Measurements from ENCODE around the gene RBM24.
"Not testable (repeated sequence)": the region's sequence is repeated elsewhere in the genome, so short reads cannot be mapped to it uniquely, and the experiment has no call there.

Gene RBM24

GRCh38 chr6:17291778-17292177, 10.6 kb downstream of the RBM24 start:
- DNase-seq (ENCODE audit: low read depth) = no peak

- no peak for DNase-seq (ENCODE audit: low read depth)
These were observed 11.5 kb downstream of the RBM24 start for GRCh38 chr6:17292600-17293133.

GRCh38 chr6:17293395-17293794, 12.2 kb downstream of the RBM24 start:
- DNase-seq (ENCODE audit: low read depth) = no peak

- no peak for DNase-seq (ENCODE audit: low read depth)
These were observed 16.3 kb downstream of the RBM24 start for GRCh38 chr6:17297271-17298080.

GRCh38 chr6:17298257-17298656, 17.1 kb downstream of the RBM24 start:
- no peak for DNase-seq (ENCODE audit: low read depth)

GRCh38 chr6:17299222-17299621, 18.1 kb downstream of the RBM24 start:
- no peak for DNase-seq (ENCODE audit: low read depth)

GRCh38 chr6:17299750-17300149, 18.6 kb downstream of the RBM24 start:
- DNase-seq (ENCODE audit: low read depth) = no peak

GRCh38 chr6:17300637-17301036, 19.5 kb downstream of the RBM24 start:
- no peak for DNase-seq (ENCODE audit: low read depth)

GRCh38 chr6:17303444-17303843, 22.3 kb downstream of the RBM24 start:
- no peak for DNase-seq (ENCODE audit: low read depth)

- no peak for DNase-seq (ENCODE audit: low read depth)
These were observed 24.2 kb downstream of the RBM24 start for GRCh38 chr6:17305219-17306001.

- DNase-seq (ENCODE audit: low read depth) = no peak
These were observed 30.6 kb downstream of the RBM24 start for GRCh38 chr6:17311595-17312311.

- not testable (repeated sequence) for DNase-seq (ENCODE audit: low read depth)
These were observed 32.1 kb downstream of the RBM24 start for GRCh38 chr6:17313238-17313637.

- no peak for DNase-seq (ENCODE audit: low read depth)
These were observed 32.8 kb downstream of the RBM24 start for GRCh38 chr6:17313971-17314370.

- no peak for DNase-seq (ENCODE audit: low read depth)
These were observed 34.1 kb downstream of the RBM24 start for GRCh38 chr6:17315262-17315661.

- no peak for DNase-seq (ENCODE audit: low read depth)
These were observed 37.4 kb downstream of the RBM24 start for GRCh38 chr6:17318435-17319165.

- not testable (repeated sequence) for DNase-seq (ENCODE audit: low read depth)
These were observed 39.1 kb downstream of the RBM24 start for GRCh38 chr6:17320266-17320665.

- DNase-seq (ENCODE audit: low read depth) = no peak
These were observed 50.1 kb downstream of the RBM24 start for GRCh38 chr6:17331238-17331637.

GRCh38 chr6:17334265-17334664, 53.1 kb downstream of the RBM24 start:
- DNase-seq (ENCODE audit: low read depth) = no peak

GRCh38 chr6:17336425-17336824, 55.3 kb downstream of the RBM24 start:
- DNase-seq (ENCODE audit: low read depth) = no peak

- no peak for DNase-seq (ENCODE audit: low read depth)
These were observed 58.1 kb downstream of the RBM24 start for GRCh38 chr6:17339308-17339670.

GRCh38 chr6:17341117-17341805, 60.1 kb downstream of the RBM24 start:
- no peak for DNase-seq (ENCODE audit: low read depth)

Measured in stimulated activated CD8-positive, alpha-beta memory T cell treated with anti-CD3 and anti-CD28 coated beads, Interleukin-15, amount 100 ng/mL, for 1 hour (primary cell).